ENCODE measurements around the gene PCDHGA10.
"Not testable (repeated sequence)": the region's sequence is repeated elsewhere in the genome, so short reads cannot be mapped to it uniquely, and the experiment has no call there.

GRCh38 chr5:141415275-141415618 is 2.5 kb downstream of the PCDHGA10 start:
- TF ChIP-seq SP1 (IDR thresholded peaks at IDR 0.05); TARDBP (IDR thresholded peaks at IDR 0.05); BHLHE40 (IDR thresholded peaks at IDR 0.05; ENCODE audit: borderline replicate concordance); FOXK2 (IDR thresholded peaks at IDR 0.05); HDGF (IDR thresholded peaks at IDR 0.05; ENCODE audit: borderline replicate concordance); ZNF384 (IDR thresholded peaks at IDR 0.05); PKNOX1 (IDR thresholded peaks at IDR 0.05); FOXM1 (IDR thresholded peaks at IDR 0.05; ENCODE audit: borderline replicate concordance); NFRKB (IDR thresholded peaks at IDR 0.05); ELF4 (IDR thresholded peaks at IDR 0.05); FOXA1 (IDR thresholded peaks at IDR 0.05); SUZ12 (IDR thresholded peaks at IDR 0.05); ARNT (IDR thresholded peaks at IDR 0.05); L3MBTL2 (conservative IDR thresholded peaks at IDR 0.05): not testable (repeated sequence)

Data from HEK293T (cell line).